ENCODE data around the gene CDIPT.

Gene CDIPT

GRCh38 chr16:29907973-29908372 lies 44.9 kb upstream of the CDIPT start:
- Histone ChIP-seq H3K27me3 (ENCODE audit: insufficient read depth, insufficient read length) (no peaks in the 10 kb centered on the region), H3K4me1 (ENCODE audit: insufficient read depth, insufficient read length) (peaks cover 10% of the 10 kb centered on the region), H3K36me3 (ENCODE audit: insufficient read depth, insufficient read length, low read length) (peaks cover 62% of the 10 kb centered on the region), H3K9ac (ENCODE audit: insufficient read length, low read depth) (peak overlapping the region; percentile 50), H3K9me3 (ENCODE audit: insufficient read depth, low read length) (no peaks in the 10 kb centered on the region), H3K4me3 (ENCODE audit: insufficient read length, low read depth) (no peak overlapping the region)
- DNase-seq (ENCODE audit: low read depth, low spot score): no peak
- TF ChIP-seq ZNF274 (IDR thresholded peaks at IDR 0.05; ENCODE audit: low read depth, low read length) (no peak), SUZ12 (IDR thresholded peaks at IDR 0.05; ENCODE audit: extremely low read depth, insufficient read depth, insufficient read length) (no peak), YY1 (IDR thresholded peaks at IDR 0.05; ENCODE audit: insufficient read depth, insufficient read length) (no peak)

GRCh38 chr16:29906520-29907244 lies 43.7 kb upstream of the CDIPT start:
- H3K36me3 ChIP-seq (ENCODE audit: insufficient read depth, insufficient read length, low read length): peaks cover 62% of the 10 kb centered on the region
- H3K4me1 ChIP-seq (ENCODE audit: insufficient read depth, insufficient read length): peaks cover 8% of the 10 kb centered on the region
- H3K4me3 ChIP-seq (ENCODE audit: insufficient read length, low read depth): no peak overlapping the region
- TF ChIP-seq ZNF274 (IDR thresholded peaks at IDR 0.05; ENCODE audit: low read depth, low read length): no peak
- TF ChIP-seq SUZ12 (IDR thresholded peaks at IDR 0.05; ENCODE audit: extremely low read depth, insufficient read depth, insufficient read length): no peak
- TF ChIP-seq YY1 (IDR thresholded peaks at IDR 0.05; ENCODE audit: insufficient read depth, insufficient read length): no peak
- no peak overlapping the region for H3K9ac ChIP-seq (ENCODE audit: insufficient read length, low read depth)
- DNase-seq (ENCODE audit: low read depth, low spot score): no peak
- no peaks in the 10 kb centered on the region for H3K9me3 ChIP-seq (ENCODE audit: insufficient read depth, low read length)
- no peaks in the 10 kb centered on the region for H3K27me3 ChIP-seq (ENCODE audit: insufficient read depth, insufficient read length)

- Histone ChIP-seq H3K9ac (ENCODE audit: insufficient read length, low read depth) (no peak overlapping the region), H3K27me3 (ENCODE audit: insufficient read depth, insufficient read length) (no peaks in the 10 kb centered on the region), H3K36me3 (ENCODE audit: insufficient read depth, insufficient read length, low read length) (peaks cover 52% of the 10 kb centered on the region), H3K4me1 (ENCODE audit: insufficient read depth, insufficient read length) (peaks cover 3% of the 10 kb centered on the region), H3K4me3 (ENCODE audit: insufficient read length, low read depth) (no peak overlapping the region), H3K9me3 (ENCODE audit: insufficient read depth, low read length) (no peaks in the 10 kb centered on the region)
- TF ChIP-seq SUZ12 (IDR thresholded peaks at IDR 0.05; ENCODE audit: extremely low read depth, insufficient read depth, insufficient read length): no peak
- TF ChIP-seq YY1 (IDR thresholded peaks at IDR 0.05; ENCODE audit: insufficient read depth, insufficient read length): no peak
- no peak for TF ChIP-seq ZNF274 (IDR thresholded peaks at IDR 0.05; ENCODE audit: low read depth, low read length)
- no peak for DNase-seq (ENCODE audit: low read depth, low spot score)
These were observed 42.6 kb upstream of the CDIPT start for GRCh38 chr16:29905668-29906067.

- no peaks in the 10 kb centered on the region for H3K27me3 ChIP-seq (ENCODE audit: insufficient read depth, insufficient read length)
- no peaks in the 10 kb centered on the region for H3K9me3 ChIP-seq (ENCODE audit: insufficient read depth, low read length)
- peaks cover 3% of the 10 kb centered on the region for H3K4me1 ChIP-seq (ENCODE audit: insufficient read depth, insufficient read length)
- H3K4me3 ChIP-seq (ENCODE audit: insufficient read length, low read depth): no peak overlapping the region
- H3K9ac ChIP-seq (ENCODE audit: insufficient read length, low read depth): no peak overlapping the region
- no peak for DNase-seq (ENCODE audit: low read depth, low spot score)
- peaks cover 48% of the 10 kb centered on the region for H3K36me3 ChIP-seq (ENCODE audit: insufficient read depth, insufficient read length, low read length)
- TF ChIP-seq SUZ12 (IDR thresholded peaks at IDR 0.05; ENCODE audit: extremely low read depth, insufficient read depth, insufficient read length) (no peak), YY1 (IDR thresholded peaks at IDR 0.05; ENCODE audit: insufficient read depth, insufficient read length) (no peak), ZNF274 (IDR thresholded peaks at IDR 0.05; ENCODE audit: low read depth, low read length) (no peak)
These were observed 41.9 kb upstream of the CDIPT start for GRCh38 chr16:29904947-29905346.

GRCh38 chr16:29903590-29903989 lies 40.6 kb upstream of the CDIPT start:
- Histone ChIP-seq H3K27me3 (ENCODE audit: insufficient read depth, insufficient read length) (no peaks in the 10 kb centered on the region), H3K4me1 (ENCODE audit: insufficient read depth, insufficient read length) (peaks cover 3% of the 10 kb centered on the region), H3K9ac (ENCODE audit: insufficient read length, low read depth) (no peak overlapping the region), H3K4me3 (ENCODE audit: insufficient read length, low read depth) (no peak overlapping the region), H3K36me3 (ENCODE audit: insufficient read depth, insufficient read length, low read length) (peaks cover 46% of the 10 kb centered on the region), H3K9me3 (ENCODE audit: insufficient read depth, low read length) (no peaks in the 10 kb centered on the region)
- no peak for DNase-seq (ENCODE audit: low read depth, low spot score)
- TF ChIP-seq SUZ12 (IDR thresholded peaks at IDR 0.05; ENCODE audit: extremely low read depth, insufficient read depth, insufficient read length) (no peak), ZNF274 (IDR thresholded peaks at IDR 0.05; ENCODE audit: low read depth, low read length) (no peak), YY1 (IDR thresholded peaks at IDR 0.05; ENCODE audit: insufficient read depth, insufficient read length) (no peak)

GRCh38 chr16:29901607-29901945 lies 38.5 kb upstream of the CDIPT start:
- no peaks in the 10 kb centered on the region for H3K9me3 ChIP-seq (ENCODE audit: insufficient read depth, low read length)
- peaks cover 9% of the 10 kb centered on the region for H3K4me1 ChIP-seq (ENCODE audit: insufficient read depth, insufficient read length)
- H3K4me3 ChIP-seq (ENCODE audit: insufficient read length, low read depth): peak overlapping the region; percentile 83
- TF ChIP-seq ZNF274 (IDR thresholded peaks at IDR 0.05; ENCODE audit: low read depth, low read length) (no peak), YY1 (IDR thresholded peaks at IDR 0.05; ENCODE audit: insufficient read depth, insufficient read length) (no peak), SUZ12 (IDR thresholded peaks at IDR 0.05; ENCODE audit: extremely low read depth, insufficient read depth, insufficient read length) (no peak)
- peak overlapping the region; percentile 87 for H3K9ac ChIP-seq (ENCODE audit: insufficient read length, low read depth)
- H3K36me3 ChIP-seq (ENCODE audit: insufficient read depth, insufficient read length, low read length): peaks cover 34% of the 10 kb centered on the region
- H3K27me3 ChIP-seq (ENCODE audit: insufficient read depth, insufficient read length): no peaks in the 10 kb centered on the region
- DNase-seq (ENCODE audit: low read depth, low spot score): no peak

GRCh38 chr16:29900888-29901606 lies 38.0 kb upstream of the CDIPT start:
- Histone ChIP-seq H3K9me3 (ENCODE audit: insufficient read depth, low read length) (no peaks in the 10 kb centered on the region), H3K9ac (ENCODE audit: insufficient read length, low read depth) (peak overlapping the region; percentile 87), H3K4me1 (ENCODE audit: insufficient read depth, insufficient read length) (peaks cover 9% of the 10 kb centered on the region), H3K36me3 (ENCODE audit: insufficient read depth, insufficient read length, low read length) (peaks cover 28% of the 10 kb centered on the region), H3K4me3 (ENCODE audit: insufficient read length, low read depth) (peak overlapping the region; percentile 83), H3K27me3 (ENCODE audit: insufficient read depth, insufficient read length) (no peaks in the 10 kb centered on the region)
- no peak for DNase-seq (ENCODE audit: low read depth, low spot score)
- TF ChIP-seq YY1 (IDR thresholded peaks at IDR 0.05; ENCODE audit: insufficient read depth, insufficient read length): no peak
- TF ChIP-seq ZNF274 (IDR thresholded peaks at IDR 0.05; ENCODE audit: low read depth, low read length): no peak
- TF ChIP-seq SUZ12 (IDR thresholded peaks at IDR 0.05; ENCODE audit: extremely low read depth, insufficient read depth, insufficient read length): no peak

Data from NT2/D1 (cell line).